Gastroesophageal sphincter (tissue), 2 donors: ENCODE measurements around the gene OARD1.

Source experiments
- POLR2A ChIP-seq, 2 donors: fragments of 450-650 bp; IDR thresholded peaks; one replicate each; pipeline ENCODE4 v1.6.1; 2017; ENCODE audit warnings: antibody characterized with exemption in 2 of 2, mild to moderate bottlenecking in 2 of 2, moderate library complexity in 1 of 2
- POLR2AphosphoS5 ChIP-seq: sonication (generic); formaldehyde crosslinking; IDR thresholded peaks from one replicate; pipeline ENCODE4 v1.6.1; 2017; ENCODE audit warnings: antibody characterized with exemption

GRCh38 chr6:41022294-41022693 lies 49.9 kb downstream of the OARD1 start:
- TF ChIP-seq POLR2A (IDR thresholded peaks at IDR 0.05), result no peak
- TF ChIP-seq POLR2AphosphoS5, result no peak
